ENCODE data around the gene TRAF3IP1.

- TF ChIP-seq CTCF (IDR thresholded peaks at IDR 0.05) (no peak), POLR2A (IDR thresholded peaks at IDR 0.05) (no peak)
Observed at GRCh38 chr2:238314576-238314975, 5.7 kb upstream of the TRAF3IP1 start.

Measured in body of pancreas (tissue), 4 donors.